Measurements from ENCODE around the gene RNF31. TPM values are rescaled to one million over a fixed set of nuclear protein-coding genes. Genes with fewer than 3 reads are reported as not detected.
A peak's percentile ranks its signal among the peaks of the same experiment; 100 is the strongest.

Gene RNF31
- total and polyA plus RNA-seq, 2 of the 13 experiments (the other 11 are each of a cell fraction or from before 2014, with no cell fraction given) = 48.2 to 86.8 TPM

GRCh38 chr14:24188251-24189058 is 41.2 kb downstream of the RNF31 start, which contains the start of gene IPO4 (continued):
- TF ChIP-seq PRDM15 (CRISPR knock-in tag; IDR thresholded peaks at IDR 0.05) = no peak
- TF ChIP-seq JUND (CRISPR knock-in tag; IDR thresholded peaks at IDR 0.05) = peak; percentile 84; the same call in 1 of the 2 replicates
- TF ChIP-seq CEBPZ (IDR thresholded peaks at IDR 0.05; ENCODE audit: low read length) = no peak
- peak; percentile 29; the same call in 1 of the 2 replicates for TF ChIP-seq DDIT3 (CRISPR knock-in tag; IDR thresholded peaks at IDR 0.05)
- TF ChIP-seq ZFP41 (CRISPR knock-in tag; IDR thresholded peaks at IDR 0.05; ENCODE audit: borderline replicate concordance) = peak; percentile 95
- peak; percentile 98; the same call in 1 of the 2 replicates for TF ChIP-seq ZNF619 (CRISPR knock-in tag; IDR thresholded peaks at IDR 0.05)
- peak; percentile 99 for TF ChIP-seq ZNF704 (CRISPR knock-in tag; IDR thresholded peaks at IDR 0.05; ENCODE audit: borderline replicate concordance)
- peak; percentile 99 for TF ChIP-seq ZNF691 (CRISPR knock-in tag; IDR thresholded peaks at IDR 0.05; ENCODE audit: borderline replicate concordance, low read depth)
- TF ChIP-seq ZBTB3 (CRISPR knock-in tag; IDR thresholded peaks at IDR 0.05; ENCODE audit: borderline replicate concordance, low read depth) = peak; percentile 90
- TF ChIP-seq KLF13 (CRISPR knock-in tag; IDR thresholded peaks at IDR 0.05) = peak; percentile 99
- peak; percentile 85 for TF ChIP-seq SOX5 (CRISPR knock-in tag; IDR thresholded peaks at IDR 0.05; ENCODE audit: borderline replicate concordance)
- TF ChIP-seq CBX5 (CRISPR knock-in tag; IDR thresholded peaks at IDR 0.05; ENCODE audit: borderline replicate concordance) = peak; percentile 100
- TF ChIP-seq ZNF841 (CRISPR knock-in tag; IDR thresholded peaks at IDR 0.05; ENCODE audit: borderline replicate concordance) = no peak
- TF ChIP-seq PBX3 (CRISPR knock-in tag; IDR thresholded peaks at IDR 0.05; ENCODE audit: borderline replicate concordance) = peak; percentile 42
- TF ChIP-seq PCBP1 (IDR thresholded peaks at IDR 0.05; ENCODE audit: borderline replicate concordance, low read depth, low read length) = peak; percentile 99
- peak; percentile 100 for TF ChIP-seq MXI1 (IDR thresholded peaks at IDR 0.05; ENCODE audit: borderline replicate concordance, low read depth, low read length)
- no peak; the same call in 1 of the 2 replicates for TF ChIP-seq GPN1 (CRISPR knock-in tag; IDR thresholded peaks at IDR 0.05; ENCODE audit: borderline replicate concordance)

Measured in HepG2 (cell line).